HCT116 (cell line): ENCODE results near the gene CHST10. TPM values are rescaled to one million over a fixed set of nuclear protein-coding genes. Genes with fewer than 3 reads are reported as not detected.

Experiments used
- ATAC-seq: fragments of 200-7000 bp; cut with Tn5 transposase; 2 replicates; pipeline ENCODE4 v1.9.1; 2020; ENCODE audit warnings: mild to moderate bottlenecking, moderate library complexity
- BruUV-seq: library from RNA; stranded (reverse); fragments of 400-500 nt; replicated peaks from 2 replicates; lab custom pipeline; 2021; lab: Mats Ljungman, UMichigan
- CTCF ChIA-PET: fragments of 300-600 bp; sonication (Branson Sonifier 250); formaldehyde crosslinking; loops from one replicate; lab custom pipeline; 2021; ENCODE audit warnings: antibody characterized with exemption; lab: Charles Lee
- POLR2A ChIA-PET: fragments of 300-600, 350-600 bp; sonication (Branson Sonifier 250); formaldehyde crosslinking; loops from one replicate; lab custom pipeline; 2021; ENCODE audit warnings: antibody characterized with exemption; lab: Charles Lee
- RAD21 ChIA-PET, 2 experiments: fragments of 300-600 bp; sonication (Branson Sonifier 250); formaldehyde crosslinking; loops; one replicate each; lab custom pipeline; 2023; ENCODE audit warnings: low total read pairs in 2 of 2; ENCODE audit not compliant: uncharacterized antibody in 2 of 2, unreplicated experiment in 2 of 2, low non-redundant PET in 1 of 2; lab: Charles Lee
- DNase-seq: peaks from one replicate; pipeline ENCODE4 v3.0.0-alpha.2; 2010; ENCODE audit warnings: low read depth, low spot score
- H2AFZ ChIP-seq: fragments of 200-600 bp; shearing (Covaris generic), sonication (generic); 2 replicates; pipeline ENCODE4 v1.6.1; 2017; ENCODE audit warnings: low read depth, mixed run types, mixed read lengths, antibody characterized with exemption, low read length; ENCODE audit not compliant: poor library complexity, severe bottlenecking
- H3K27ac ChIP-seq: 2 replicates; pipeline ENCODE4 v1.5.1; 2012; ENCODE audit warnings: low read depth, low read length
- H3K27me3 ChIP-seq: fragments of 200-600 bp; sonication (generic); 2 replicates; pipeline ENCODE4 v1.6.1; 2016; ENCODE audit warnings: mixed run types, low read length, mixed read lengths; ENCODE audit not compliant: insufficient read depth
- H3K36me3 ChIP-seq, 2 experiments: fragments of 200-500 bp in 1 of 2; fragments of 200-600 bp in 1 of 2; sonication (Bioruptor generic) in 1 of 2; sonication (generic) in 1 of 2; 2 replicates each; pipeline versions ENCODE4 v1.5.1 to v1.6.1; 2014 to 2016; ENCODE audit warnings: low read length in 2 of 2, inconsistent platforms in 1 of 2, mixed read lengths in 1 of 2, mixed run types in 1 of 2; ENCODE audit not compliant: insufficient read depth in 2 of 2, control insufficient read depth in 1 of 2
- H3K4me1 ChIP-seq, 2 experiments: fragments of 200-600 bp in 1 of 2; sonication (generic) in 1 of 2; 2 replicates each; pipeline versions ENCODE4 v1.5.1 to v1.6.1; 2012 to 2017; ENCODE audit warnings: low read length in 2 of 2, inconsistent platforms in 1 of 2, mild to moderate bottlenecking in 1 of 2, mixed read lengths in 1 of 2, mixed run types in 1 of 2, moderate library complexity in 1 of 2; ENCODE audit not compliant: insufficient read depth in 2 of 2, control insufficient read depth in 1 of 2
- H3K4me2 ChIP-seq: fragments of 200-600 bp; sonication (generic); 2 replicates; pipeline ENCODE4 v1.6.1; 2017; ENCODE audit warnings: mixed run types, low read length, mixed read lengths
- H3K4me3 ChIP-seq, 2 experiments: fragments of 200-600 bp in 1 of 2; sonication (generic) in 1 of 2; replicated peaks in 1 of 2; 2 replicates each; pipeline ENCODE4 v1.5.1; 2011 to 2016; ENCODE audit warnings: low read length in 2 of 2, control low read depth in 1 of 2, low read depth in 1 of 2, mild to moderate bottlenecking in 1 of 2, mixed read lengths in 1 of 2, mixed run types in 1 of 2
- H3K79me2 ChIP-seq: fragments of 200-600 bp; sonication (generic); 2 replicates; pipeline ENCODE4 v1.6.1; 2017; ENCODE audit warnings: mild to moderate bottlenecking, mixed run types, low read length, moderate library complexity, mixed read lengths; ENCODE audit not compliant: insufficient read depth
- H3K9ac ChIP-seq: fragments of 200-600 bp; sonication (generic); 2 replicates; pipeline ENCODE4 v1.6.1; 2016; ENCODE audit warnings: low read length, mixed read lengths
- H3K9me2 ChIP-seq: fragments of 200-600 bp; sonication (generic), shearing (Covaris generic); 2 replicates; pipeline ENCODE4 v1.6.1; 2017; ENCODE audit warnings: mixed run types, mild to moderate bottlenecking, moderate library complexity; ENCODE audit not compliant: insufficient read depth
- H3K9me3 ChIP-seq, 2 experiments: fragments of 200-500 bp in 1 of 2; fragments of 200-600 bp in 1 of 2; sonication (Bioruptor generic) in 1 of 2; sonication (generic) in 1 of 2; 2 replicates each; pipeline ENCODE4 v1.6.1; 2014 to 2017; ENCODE audit warnings: low read length in 2 of 2, mixed read lengths in 2 of 2, inconsistent platforms in 1 of 2, low read depth in 1 of 2, mild to moderate bottlenecking in 1 of 2, mixed run types in 1 of 2, moderate library complexity in 1 of 2; ENCODE audit not compliant: control insufficient read depth in 1 of 2, insufficient read depth in 1 of 2
- H4K20me1 ChIP-seq: fragments of 200-600 bp; sonication (generic), shearing (Covaris generic); 2 replicates; pipeline ENCODE4 v1.6.1; 2017; ENCODE audit warnings: mixed run types, mild to moderate bottlenecking, moderate library complexity; ENCODE audit not compliant: insufficient read depth
- CBX3 ChIP-seq: IDR thresholded peaks from 2 replicates; pipeline ENCODE4 v1.6.1; 2012; ENCODE audit warnings: low read depth
- CEBPB ChIP-seq: IDR thresholded peaks from 2 replicates; pipeline ENCODE4 v1.6.1; 2012; ENCODE audit warnings: low read depth
- ELF1 ChIP-seq: IDR thresholded peaks from 2 replicates; pipeline ENCODE4 v1.6.1; 2012; ENCODE audit warnings: low read depth, borderline replicate concordance
- FOSL1 ChIP-seq: IDR thresholded peaks from 2 replicates; pipeline ENCODE4 v1.6.1; 2012; ENCODE audit warnings: low read depth
- JUND ChIP-seq: IDR thresholded peaks from 2 replicates; pipeline ENCODE4 v1.6.1; 2012
- POLR2AphosphoS5 ChIP-seq: IDR thresholded peaks from 2 replicates; pipeline ENCODE4 v1.6.1; 2011; ENCODE audit warnings: mild to moderate bottlenecking, low read depth, low read length, moderate library complexity
- RAD21 ChIP-seq: IDR thresholded peaks from 2 replicates; pipeline ENCODE4 v1.6.1; 2012; ENCODE audit warnings: low read depth, mild to moderate bottlenecking
- SIN3A ChIP-seq: IDR thresholded peaks from 2 replicates; pipeline ENCODE4 v1.6.1; 2012; ENCODE audit warnings: low read depth
- YY1 ChIP-seq: IDR thresholded peaks from 2 replicates; pipeline ENCODE4 v1.6.1; 2011; ENCODE audit warnings: low read length, low read depth, moderate library complexity, mild to moderate bottlenecking; ENCODE audit not compliant: insufficient replicate concordance; ENCODE audit errors: extremely low read depth
- ZBTB33 ChIP-seq: IDR thresholded peaks from 2 replicates; pipeline ENCODE4 v1.6.1; 2011; ENCODE audit warnings: mild to moderate bottlenecking, low read length, moderate library complexity; ENCODE audit not compliant: insufficient replicate concordance; ENCODE audit errors: extremely low read depth
- ZFX ChIP-seq: fragments of 450-650 bp; IDR thresholded peaks from 2 replicates; pipeline ENCODE4 v1.6.1; 2017
- intact Hi-C: fragments of 100-400 bp; cut with micrococcal nuclease; formaldehyde crosslinking; loops from 2 replicates; pipeline ENCODE4 v1.10.0; 2022
- total RNA-seq: library from RNA; stranded (reverse); gene quantifications from one replicate; pipeline ENCODE4 v1.2.1, GENCODE V29; 2021; ENCODE audit not compliant: unreplicated experiment

CHST10 gene
- total RNA-seq, 1 experiment from 2014 or later, result 0.27 TPM

GRCh38 chr2:100359576-100359975 lies 57.9 kb downstream of the CHST10 start (continued):
- no peak for TF ChIP-seq ELF1
- TF ChIP-seq ZFX, result no peak
- TF ChIP-seq, all 23 proteins: peak for 0

- intact Hi-C loops, result no loop called here
These were observed 58.9 kb downstream of the CHST10 start for GRCh38 chr2:100358554-100358953.

More at GRCh38 chr2:100358554-100358953, 58.9 kb downstream of the CHST10 start:
- no peak overlapping the region for H3K9ac ChIP-seq
- no TSS peak for BruUV-seq
- ATAC-seq, result no peak
- H3K27me3 ChIP-seq, result no peaks in the 10 kb centered on the region
- RAD21 ChIA-PET, result no interaction called here
- H3K36me3 ChIP-seq, result no peaks in the 10 kb centered on the region
- POLR2A ChIA-PET, result no interaction called here
- no peaks in the 10 kb centered on the region for H3K9me2 ChIP-seq
- TF ChIP-seq CEBPB (no peak), YY1 (no peak), POLR2AphosphoS5 (no peak), JUND (no peak), ZFX (no peak), SIN3A (no peak), RAD21 (no peak), CBX3 (no peak), FOSL1 (no peak), ZBTB33 (no peak)
- H2AFZ ChIP-seq, result no peak overlapping the region
- no peaks in the 10 kb centered on the region for H3K4me1 ChIP-seq
- H3K79me2 ChIP-seq, result no peaks in the 10 kb centered on the region
- no peak overlapping the region for H3K4me2 ChIP-seq
- H3K4me3 ChIP-seq, result no peak overlapping the region
- no peak for DNase-seq
- H3K9me3 ChIP-seq, result no peaks in the 10 kb centered on the region
- H3K27ac ChIP-seq, result no peak overlapping the region
- CTCF ChIA-PET, result no interaction called here
- H4K20me1 ChIP-seq, result no peaks in the 10 kb centered on the region
